ENCODE data around the gene RPS6KA3. TPM values are rescaled to one million over a fixed set of nuclear protein-coding genes. Genes with fewer than 3 reads are reported as not detected.

Gene RPS6KA3
- total RNA-seq, 2 donors from 2014 or later, result 13.9 to 20.5 TPM

DNA sequence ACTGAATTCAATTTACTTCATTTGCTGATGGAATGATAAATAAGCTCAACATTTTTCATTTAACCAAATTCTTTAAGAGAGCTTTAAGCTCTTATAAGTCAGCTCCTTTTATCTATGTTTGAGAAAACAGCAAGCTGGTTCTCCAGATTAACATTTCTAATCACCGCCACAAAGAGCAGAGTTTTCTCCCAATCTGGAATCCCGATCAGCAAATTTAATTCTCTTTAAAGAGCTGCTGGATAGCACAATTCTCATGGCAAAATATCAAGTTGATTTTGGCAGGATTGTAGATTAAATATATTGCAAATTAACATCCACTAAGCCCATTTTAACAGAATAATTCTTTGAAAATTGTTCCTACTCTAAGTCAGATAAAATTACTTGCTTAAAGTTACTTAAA lies 48.8 kb downstream of the RPS6KA3 start:
- no peak overlapping the region for H3K4me3 ChIP-seq (ENCODE audit: low read length)
- Mint-ChIP-seq H3K4me1 (peaks cover 3% of the 10 kb centered on the region), H3K4me3 (no peak overlapping the region), H3K36me3 (ENCODE audit: low read depth) (no peaks in the 10 kb centered on the region), H3K27me3 (ENCODE audit: insufficient read depth) (no peaks in the 10 kb centered on the region), H3K9me3 (peaks cover 19% of the 10 kb centered on the region), H3K27ac (no peak overlapping the region)
- no peaks in the 10 kb centered on the region for H3K27me3 ChIP-seq (ENCODE audit: control insufficient read depth, insufficient read depth, low read length, poor library complexity, severe bottlenecking)
- WGBS, 2 experiments (ENCODE audit: insufficient coverage in 1 of 2, insufficient read length in 1 of 2), result 43% methylated on average over 2 of the region's 2 CpGs; no CpG with 5 or more reads in 1 of the 2 experiments
- H3K27ac ChIP-seq (ENCODE audit: low read depth, low read length), result no peak overlapping the region
- peaks cover 5% of the 10 kb centered on the region for H3K4me1 ChIP-seq (ENCODE audit: control insufficient read depth, insufficient read depth, low read length)
- DNase-seq, result no peak
- H3K9me3 ChIP-seq (ENCODE audit: control insufficient read depth, low read length), result no peaks in the 10 kb centered on the region
- TF ChIP-seq, protein P1, sequence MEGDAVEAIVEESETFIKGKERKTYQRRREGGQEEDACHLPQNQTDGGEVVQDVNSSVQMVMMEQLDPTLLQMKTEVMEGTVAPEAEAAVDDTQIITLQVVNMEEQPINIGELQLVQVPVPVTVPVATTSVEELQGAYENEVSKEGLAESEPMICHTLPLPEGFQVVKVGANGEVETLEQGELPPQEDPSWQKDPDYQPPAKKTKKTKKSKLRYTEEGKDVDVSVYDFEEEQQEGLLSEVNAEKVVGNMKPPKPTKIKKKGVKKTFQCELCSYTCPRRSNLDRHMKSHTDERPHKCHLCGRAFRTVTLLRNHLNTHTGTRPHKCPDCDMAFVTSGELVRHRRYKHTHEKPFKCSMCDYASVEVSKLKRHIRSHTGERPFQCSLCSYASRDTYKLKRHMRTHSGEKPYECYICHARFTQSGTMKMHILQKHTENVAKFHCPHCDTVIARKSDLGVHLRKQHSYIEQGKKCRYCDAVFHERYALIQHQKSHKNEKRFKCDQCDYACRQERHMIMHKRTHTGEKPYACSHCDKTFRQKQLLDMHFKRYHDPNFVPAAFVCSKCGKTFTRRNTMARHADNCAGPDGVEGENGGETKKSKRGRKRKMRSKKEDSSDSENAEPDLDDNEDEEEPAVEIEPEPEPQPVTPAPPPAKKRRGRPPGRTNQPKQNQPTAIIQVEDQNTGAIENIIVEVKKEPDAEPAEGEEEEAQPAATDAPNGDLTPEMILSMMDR (conservative IDR thresholded peaks at IDR 0.05), result no peak
- no peaks in the 10 kb centered on the region for H3K36me3 ChIP-seq (ENCODE audit: control insufficient read depth, insufficient read depth, low read length)
- no peak overlapping the region for H3K9ac ChIP-seq (ENCODE audit: extremely low read depth, low read length, poor library complexity, severe bottlenecking)

DNA sequence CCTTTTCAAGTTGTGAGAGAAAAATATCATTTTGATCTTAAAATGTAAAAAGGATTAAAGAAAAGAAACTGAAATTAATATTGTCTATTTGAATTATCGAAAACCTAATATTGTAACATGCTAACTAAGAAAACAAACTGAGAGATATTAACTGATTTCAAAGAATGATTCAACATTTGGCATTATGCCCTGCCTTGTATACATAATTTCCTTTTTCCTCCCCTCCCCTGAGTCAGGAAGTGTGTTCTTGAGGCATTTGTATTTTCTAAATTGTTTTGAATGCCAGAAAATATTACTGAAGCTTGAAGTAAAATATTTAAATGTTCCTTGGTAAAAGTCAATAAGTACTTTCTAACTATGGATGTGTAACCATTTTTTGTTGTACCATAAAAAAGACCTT lies 49.4 kb downstream of the RPS6KA3 start:
- H3K4me3 Mint-ChIP-seq, result no peak overlapping the region
- no peaks in the 10 kb centered on the region for H3K36me3 Mint-ChIP-seq (ENCODE audit: low read depth)
- TF ChIP-seq, protein P1 (conservative IDR thresholded peaks at IDR 0.05), result no peak
- no peak overlapping the region for H3K4me3 ChIP-seq (ENCODE audit: low read length)
- no peaks in the 10 kb centered on the region for H3K36me3 ChIP-seq (ENCODE audit: control insufficient read depth, insufficient read depth, low read length)
- no peaks in the 10 kb centered on the region for H3K9me3 ChIP-seq (ENCODE audit: control insufficient read depth, low read length)
- no CpG with 5 or more reads among the region's 1 CpG for WGBS, 2 experiments (ENCODE audit: insufficient coverage in 1 of 2, insufficient read length in 1 of 2)
- peaks cover 25% of the 10 kb centered on the region for H3K9me3 Mint-ChIP-seq
- peaks cover 1% of the 10 kb centered on the region for H3K4me1 Mint-ChIP-seq
- no peak overlapping the region for H3K27ac ChIP-seq (ENCODE audit: low read depth, low read length)
- H3K27me3 ChIP-seq (ENCODE audit: control insufficient read depth, insufficient read depth, low read length, poor library complexity, severe bottlenecking), result no peaks in the 10 kb centered on the region
- H3K9ac ChIP-seq (ENCODE audit: extremely low read depth, low read length, poor library complexity, severe bottlenecking), result no peak overlapping the region
- no peaks in the 10 kb centered on the region for H3K27me3 Mint-ChIP-seq (ENCODE audit: insufficient read depth)
- no peak for DNase-seq
- H3K27ac Mint-ChIP-seq, result no peak overlapping the region
- peaks cover 5% of the 10 kb centered on the region for H3K4me1 ChIP-seq (ENCODE audit: control insufficient read depth, insufficient read depth, low read length)

DNA sequence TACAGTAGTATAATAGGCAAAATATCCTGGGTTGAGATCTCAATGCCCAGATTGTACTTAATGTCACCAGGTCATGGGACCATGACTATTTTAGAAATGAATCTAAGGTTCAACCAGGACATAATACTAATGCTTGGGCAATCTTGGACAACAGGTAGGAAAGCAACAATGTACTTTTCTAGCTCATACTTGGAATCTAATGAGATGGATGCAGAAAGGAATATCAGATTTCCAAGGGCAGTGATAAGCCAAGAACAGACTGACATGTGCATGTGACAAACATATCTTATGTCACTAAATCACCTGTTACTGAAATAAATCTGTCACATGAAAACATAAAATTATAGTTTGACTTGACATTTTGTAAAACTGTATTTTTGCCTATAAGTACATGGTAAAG lies 51.1 kb downstream of the RPS6KA3 start:
- H3K27ac ChIP-seq (ENCODE audit: low read depth, low read length), result no peak overlapping the region
- peaks cover 5% of the 10 kb centered on the region for H3K4me1 ChIP-seq (ENCODE audit: control insufficient read depth, insufficient read depth, low read length)
- H3K9me3 ChIP-seq (ENCODE audit: control insufficient read depth, low read length), result no peaks in the 10 kb centered on the region
- TF ChIP-seq, protein P1 (conservative IDR thresholded peaks at IDR 0.05), result no peak
- Mint-ChIP-seq H3K36me3 (ENCODE audit: low read depth) (no peaks in the 10 kb centered on the region), H3K9me3 (peaks cover 30% of the 10 kb centered on the region), H3K4me1 (peaks cover 5% of the 10 kb centered on the region), H3K27me3 (ENCODE audit: insufficient read depth) (no peaks in the 10 kb centered on the region), H3K27ac (no peak overlapping the region), H3K4me3 (no peak overlapping the region)
- no peak overlapping the region for H3K9ac ChIP-seq (ENCODE audit: extremely low read depth, low read length, poor library complexity, severe bottlenecking)
- H3K4me3 ChIP-seq (ENCODE audit: low read length), result no peak overlapping the region
- no peaks in the 10 kb centered on the region for H3K36me3 ChIP-seq (ENCODE audit: control insufficient read depth, insufficient read depth, low read length)
- H3K27me3 ChIP-seq (ENCODE audit: control insufficient read depth, insufficient read depth, low read length, poor library complexity, severe bottlenecking), result no peaks in the 10 kb centered on the region
- no peak for DNase-seq

All from endodermal cell (in vitro differentiated cells).